H1 (cell line): ENCODE measurements around the gene KRT4. TPM values are rescaled to one million over a fixed set of nuclear protein-coding genes. Genes with fewer than 3 reads are reported as not detected.

Experiments
- CTCF ChIA-PET: fragments of 300-600 bp; sonication (Branson Sonifier 250); formaldehyde crosslinking; loops from one replicate; lab custom pipeline; 2021; ENCODE audit not compliant: partially characterized antibody; lab: Charles Lee
- POLR2A ChIA-PET: fragments of 300-600 bp; sonication (Branson Sonifier 250); formaldehyde crosslinking; loops from one replicate; lab custom pipeline; 2021; ENCODE audit warnings: inconsistent platforms; ENCODE audit not compliant: partially characterized antibody; lab: Charles Lee
- DNase-seq, 2 experiments: peaks; one replicate each; pipeline versions ENCODE4 v3.0.0 to v3.0.0-alpha.2; 2010 to 2022; ENCODE audit warnings: low spot score in 2 of 2, low read depth in 1 of 2, mixed read lengths in 1 of 2
- FAIRE-seq: peaks from 2 replicates; lab custom pipeline; 2011; peaks lifted over from hg19 to GRCh38; lab: Jason Lieb, UNC
- H2AFZ ChIP-seq: 2 replicates; pipeline ENCODE4 v1.8.1; 2012; ENCODE audit warnings: low read length, inconsistent platforms
- H2AK5ac ChIP-seq: 2 replicates; pipeline ENCODE4 v1.6.1; 2013; ENCODE audit warnings: low read depth, low read length
- H2BK120ac ChIP-seq: replicated peaks from 2 replicates; pipeline ENCODE3; 2013; ENCODE audit warnings: low read depth, low read length, inconsistent platforms
- H2BK12ac ChIP-seq: 2 replicates; pipeline ENCODE4 v1.6.1; 2013; ENCODE audit warnings: low read depth, low read length
- H2BK15ac ChIP-seq: 2 replicates; pipeline ENCODE4 v1.6.1; 2013; ENCODE audit warnings: low read length
- H2BK20ac ChIP-seq: 2 replicates; pipeline ENCODE4 v1.6.1; 2013; ENCODE audit warnings: low read length
- H2BK5ac ChIP-seq: 2 replicates; pipeline ENCODE4 v1.6.1; 2013; ENCODE audit warnings: low read depth, low read length
- H3K14ac ChIP-seq: 2 replicates; pipeline ENCODE4 v1.6.1; 2013; ENCODE audit warnings: inconsistent platforms; ENCODE audit not compliant: insufficient read length
- H3K18ac ChIP-seq: 2 replicates; pipeline ENCODE4 v1.6.1; 2013; ENCODE audit warnings: low read length; ENCODE audit errors: extremely low read depth
- H3K23ac ChIP-seq: 2 replicates; pipeline ENCODE4 v1.6.1; 2013; ENCODE audit warnings: inconsistent platforms; ENCODE audit not compliant: insufficient read length
- H3K23me2 ChIP-seq: 2 replicates; pipeline ENCODE4 v1.6.1; 2013; ENCODE audit warnings: low read depth, low read length
- H3K27ac ChIP-seq: 2 replicates; pipeline ENCODE4 v1.6.1; 2011; ENCODE audit warnings: low read depth, low read length, inconsistent platforms
- H3K27me3 ChIP-seq, 4 experiments: replicated peaks in 1 of 4; 1 replicate in 1 of 4; 2 replicates in 3 of 4; pipeline versions ENCODE4 v1.6.1 to v1.8.1; 2011 to 2013; ENCODE audit warnings: low read length in 3 of 4, mild to moderate bottlenecking in 3 of 4, inconsistent platforms in 2 of 4, mixed read lengths in 2 of 4, moderate library complexity in 1 of 4; ENCODE audit not compliant: control insufficient read depth in 3 of 4, insufficient read depth in 3 of 4; ENCODE audit errors: extremely low read depth in 1 of 4
- H3K36me3 ChIP-seq, 4 experiments: 2 replicates each; pipeline versions ENCODE4 v1.6.1 to v1.8.1; 2011 to 2013; ENCODE audit warnings: mild to moderate bottlenecking in 4 of 4, low read length in 3 of 4, moderate library complexity in 2 of 4, control low read depth in 1 of 4, inconsistent platforms in 1 of 4; ENCODE audit not compliant: insufficient read depth in 4 of 4, control insufficient read depth in 2 of 4
- H3K4ac ChIP-seq: replicated peaks from 2 replicates; pipeline ENCODE3; 2013; ENCODE audit warnings: low read length, low read depth, mixed read lengths, inconsistent platforms; ENCODE audit not compliant: insufficient read length
- H3K4me1 ChIP-seq, 4 experiments: replicated peaks in 1 of 4; 1 replicate in 1 of 4; 2 replicates in 3 of 4; pipeline versions ENCODE4 v1.6.1 to v1.8.1; 2011 to 2013; ENCODE audit warnings: low read length in 3 of 4, inconsistent platforms in 2 of 4, mixed read lengths in 1 of 4; ENCODE audit not compliant: insufficient read depth in 4 of 4, control insufficient read depth in 3 of 4
- H3K4me2 ChIP-seq, 2 experiments: 2 replicates each; pipeline versions ENCODE4 v1.6.1 to v1.8.1; 2011 to 2013; ENCODE audit warnings: low read depth in 2 of 2, low read length in 2 of 2, control low read depth in 1 of 2, inconsistent platforms in 1 of 2, mild to moderate bottlenecking in 1 of 2; ENCODE audit not compliant: insufficient read depth in 1 of 2
- H3K4me3 ChIP-seq, 4 experiments: fragments of 200-600, 300-600 bp in 1 of 4; sonication (generic), shearing (Covaris generic), sonication (Bioruptor Twin) in 1 of 4; 2 replicates each; pipeline versions ENCODE4 v1.5.1 to v1.8.1; 2011 to 2016; ENCODE audit warnings: low read length in 4 of 4, low read depth in 3 of 4, control low read depth in 2 of 4, inconsistent platforms in 2 of 4, mild to moderate bottlenecking in 2 of 4, mixed read lengths in 1 of 4, moderate library complexity in 1 of 4; ENCODE audit not compliant: insufficient read depth in 2 of 4; ENCODE audit errors: extremely low read depth in 1 of 4
- H3K56ac ChIP-seq: replicated peaks from 2 replicates; pipeline ENCODE3; 2013; ENCODE audit warnings: low read depth, mild to moderate bottlenecking, mixed read lengths, low read length, inconsistent platforms; ENCODE audit not compliant: insufficient read length
- H3K79me1 ChIP-seq: 2 replicates; pipeline ENCODE4 v1.6.1; 2013; ENCODE audit warnings: low read depth, low read length, control low read depth
- H3K79me2 ChIP-seq, 2 experiments: 2 replicates each; pipeline versions ENCODE4 v1.6.1 to v1.8.1; 2012 to 2013; ENCODE audit warnings: low read length in 2 of 2, mild to moderate bottlenecking in 2 of 2, inconsistent platforms in 1 of 2; ENCODE audit not compliant: insufficient read depth in 2 of 2, control insufficient read depth in 1 of 2
- H3K9ac ChIP-seq, 4 experiments: replicated peaks in 1 of 4; 1 replicate in 1 of 4; 2 replicates in 3 of 4; pipeline versions ENCODE4 v1.6.1 to v1.8.1; 2011 to 2013; ENCODE audit warnings: low read depth in 3 of 4, low read length in 3 of 4, control low read depth in 2 of 4, mild to moderate bottlenecking in 2 of 4, moderate library complexity in 2 of 4, inconsistent platforms in 1 of 4; ENCODE audit errors: extremely low read depth in 1 of 4
- H3K9me3 ChIP-seq, 2 experiments: 2 replicates each; pipeline versions ENCODE4 v1.6.1 to v1.8.1; 2012 to 2013; ENCODE audit warnings: mild to moderate bottlenecking in 2 of 2, moderate library complexity in 2 of 2, control low read depth in 1 of 2, inconsistent platforms in 1 of 2, low read depth in 1 of 2, low read length in 1 of 2, mixed read lengths in 1 of 2; ENCODE audit not compliant: insufficient read depth in 2 of 2
- H4K20me1 ChIP-seq, 2 experiments: replicated peaks in 1 of 2; 2 replicates each; pipeline versions ENCODE3 to v1.8.1; 2011 to 2013; ENCODE audit warnings: inconsistent platforms in 2 of 2, low read length in 2 of 2, mild to moderate bottlenecking in 1 of 2; ENCODE audit not compliant: insufficient read depth in 2 of 2, control insufficient read depth in 1 of 2
- H4K5ac ChIP-seq: 2 replicates; pipeline ENCODE4 v1.6.1; 2013; ENCODE audit warnings: low read length, low read depth, mixed read lengths, inconsistent platforms; ENCODE audit not compliant: insufficient read length
- H4K8ac ChIP-seq: 2 replicates; pipeline ENCODE4 v1.8.0; 2013; ENCODE audit warnings: mild to moderate bottlenecking, moderate library complexity, low read length, inconsistent platforms; ENCODE audit not compliant: insufficient read depth; ENCODE audit errors: extremely low read depth
- H4K91ac ChIP-seq: replicated peaks from 2 replicates; pipeline ENCODE3; 2013; ENCODE audit warnings: low read length, mixed read lengths, inconsistent platforms; ENCODE audit not compliant: insufficient read length
- CHD1 ChIP-seq: IDR thresholded peaks from 2 replicates; pipeline ENCODE4 v1.6.1; 2012; ENCODE audit warnings: low read depth, low read length, improper control_type of control experiment
- WGBS, 2 experiments: shearing (Covaris generic) in 1 of 2; methylation state at CpG; one replicate each; pipeline versions ENCODE4 v1.1.6 to v1.1.7; 2013 to 2015; ENCODE audit warnings: low lambda C conversion rate in 2 of 2, mixed read lengths in 2 of 2, inconsistent platforms in 1 of 2, low coverage in 1 of 2, missing lambda C conversion rate in 1 of 2; ENCODE audit not compliant: insufficient replicate concordance in 2 of 2, insufficient coverage in 1 of 2, insufficient read length in 1 of 2; ENCODE audit errors: extremely low coverage in 1 of 2, missing lambda C conversion rate in 1 of 2; 5-methylcytosine and 5-hydroxymethylcytosine counted together
- polyA plus RNA-seq, 7 experiments: library from polyadenylated mRNA; depleted of rRNA in 3 of 7; stranded (reverse) in 5 of 7; unstranded in 2 of 7; fragments of >200 nt in 5 of 7; fragments of 200-250 nt in 2 of 7; gene quantifications; 1 replicate in 5 of 7; 2 replicates in 1 of 7; 4 replicates in 1 of 7; pipeline versions ENCODE4 v1.2.1 to v1.2.3, GENCODE V29; 2011 to 2013; ENCODE audit warnings: missing spikeins in 2 of 7, mixed read lengths in 2 of 7
- total RNA-seq: library from RNA; stranded (reverse); fragmentation: NEBNext Ultra II Directional; extraction: Animal tissue kit (Norgen Biotek cat#: 25700); gene quantifications from 2 replicates; pipeline ENCODE4 v1.2.1, GENCODE V29; 2021

KRT4 gene
- total and polyA plus RNA-seq, 2 of the 8 experiments (the other 6 are each of a cell fraction or from before 2014, with no cell fraction given): not detected

DNA sequence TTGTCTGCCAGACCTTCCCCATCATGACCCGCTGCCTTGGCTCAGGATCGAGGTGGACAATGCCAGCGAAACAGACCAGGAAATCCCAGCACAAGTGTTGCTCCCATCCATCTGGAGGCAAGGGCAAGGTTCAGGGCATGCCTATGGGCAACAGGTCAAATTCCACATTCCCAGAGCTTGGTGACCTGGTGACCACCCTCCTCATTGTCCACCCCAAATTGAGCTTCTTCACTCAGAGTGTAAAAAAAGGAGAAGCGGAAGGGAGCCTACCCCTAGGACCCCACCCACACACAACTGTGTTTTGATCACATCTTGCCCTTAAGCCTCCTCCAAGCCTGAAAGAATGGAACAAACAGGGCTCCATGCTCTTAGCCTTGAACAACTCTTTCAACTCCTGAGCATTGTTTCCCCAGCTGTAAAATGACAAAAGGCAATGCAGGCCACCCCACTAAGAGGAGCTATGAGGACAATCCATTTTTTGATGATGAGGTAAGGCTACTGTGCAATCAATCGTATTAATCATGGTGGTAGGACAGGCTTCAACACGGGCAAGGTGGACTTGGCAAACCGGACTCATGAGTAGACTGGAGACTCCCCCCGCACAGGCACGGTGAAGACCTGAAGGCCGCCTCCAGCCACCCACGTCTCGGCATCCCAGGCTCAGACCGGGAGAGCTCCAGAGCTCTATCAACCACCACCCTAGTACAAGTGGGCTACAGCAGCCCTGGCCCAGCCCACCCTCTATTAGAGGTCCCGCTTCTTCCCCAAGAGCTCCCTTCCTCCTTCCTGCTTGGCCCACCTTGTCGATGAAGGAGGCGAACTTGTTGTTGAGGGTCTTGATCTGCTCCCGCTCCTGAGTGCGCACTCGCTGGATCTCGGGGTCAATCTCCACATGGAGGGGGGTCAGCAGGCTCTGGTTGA, 19.3 kb upstream of the KRT4 start:
- no peak overlapping the region for H4K5ac ChIP-seq
- POLR2A ChIA-PET: interaction anchor here (0.6 kb wide), 1 partner anchor 63 kb away, joined by 3 read pairs; no protein-coding TSS in a partner anchor
- no peak for TF ChIP-seq CHD1
- TF ChIP-seq, all 59 proteins: peak for 0
- H3K27me3 ChIP-seq: no peaks in the 10 kb centered on the region
- H2BK20ac ChIP-seq: no peak overlapping the region
- H2AFZ ChIP-seq: no peak overlapping the region
- H2AK5ac ChIP-seq: no peak overlapping the region
- no peak overlapping the region for H3K4me2 ChIP-seq
- no peak overlapping the region for H3K23ac ChIP-seq
- H3K23me2 ChIP-seq: no peaks in the 10 kb centered on the region
- no peaks in the 10 kb centered on the region for H3K79me2 ChIP-seq
- FAIRE-seq (no peak), DNase-seq (no peak)
- CTCF ChIA-PET: interaction anchor here (0.9 to 1.5 kb wide), 4 partner anchors 19 to 66 kb away, joined by 3 to 4 read pairs (median 4); partner anchors contain the start of gene KRT3
- no peak overlapping the region for H4K8ac ChIP-seq
- no peak overlapping the region for H3K4me3 ChIP-seq
- H3K56ac ChIP-seq: no peak overlapping the region
- no peak overlapping the region for H2BK12ac ChIP-seq
- no peak overlapping the region for H2BK120ac ChIP-seq
- no peak overlapping the region for H3K27ac ChIP-seq
- no peak overlapping the region for H2BK5ac ChIP-seq
- no peak overlapping the region for H3K4ac ChIP-seq
- no peaks in the 10 kb centered on the region for H3K79me1 ChIP-seq
- H3K18ac ChIP-seq: no peak overlapping the region
- 91% methylated on average over 20 of the region's 20 CpGs; no CpG with 5 or more reads in 1 of the 2 experiments for WGBS, 2 experiments
- no peak overlapping the region for H2BK15ac ChIP-seq
- no peaks in the 10 kb centered on the region for H3K9me3 ChIP-seq
- no peak overlapping the region for H3K14ac ChIP-seq
- no peak overlapping the region for H3K9ac ChIP-seq
- no peaks in the 10 kb centered on the region for H3K4me1 ChIP-seq
- no peak overlapping the region for H4K91ac ChIP-seq
- H3K36me3 ChIP-seq: no peaks in the 10 kb centered on the region
- no peaks in the 10 kb centered on the region for H4K20me1 ChIP-seq
